Caco-2 (cell line): ENCODE measurements around the gene EPB41. TPM values are rescaled to one million over a fixed set of nuclear protein-coding genes. Genes with fewer than 3 reads are reported as not detected.

Source experiments
- BruUV-seq: library from RNA; stranded (reverse); fragments of 400-500 nt; replicated peaks from 2 replicates; lab custom pipeline; 2021; lab: Mats Ljungman, UMichigan
- CTCF ChIA-PET: fragments of 300-600 bp; sonication (Branson Sonifier 250); formaldehyde crosslinking; loops from one replicate; lab custom pipeline; 2022; ENCODE audit warnings: antibody characterized with exemption; lab: Charles Lee
- POLR2A ChIA-PET: fragments of 300-600 bp; sonication (Branson Sonifier 250); formaldehyde crosslinking; loops from one replicate; lab custom pipeline; 2022; ENCODE audit warnings: antibody characterized with exemption; lab: Charles Lee
- DNase-seq, 2 experiments: peaks; one replicate each; pipeline versions ENCODE4 v3.0.0 to v3.0.0-alpha.2; 2020 to 2022
- H3K27me3 ChIP-seq: replicated peaks from 2 replicates; pipeline ENCODE4 v1.6.0; 2011; ENCODE audit warnings: low read length; ENCODE audit not compliant: control insufficient read depth, insufficient read depth
- H3K36me3 ChIP-seq: 2 replicates; pipeline ENCODE4 v1.5.1; 2011; ENCODE audit warnings: low read length; ENCODE audit not compliant: control insufficient read depth, insufficient read depth
- H3K4me1 ChIP-seq: fragments of 250-450 bp; sonication (Bioruptor Pico); 2 replicates; pipeline ENCODE4 v1.5.1; 2020; ENCODE audit warnings: mild to moderate bottlenecking
- H3K4me3 ChIP-seq: 2 replicates; pipeline ENCODE4 v1.5.1; 2011; ENCODE audit warnings: low read depth, mild to moderate bottlenecking, control low read depth, low read length
- H3K9me3 ChIP-seq: fragments of 250-450 bp; sonication (Bioruptor Pico); 2 replicates; pipeline ENCODE4 v1.5.1; 2020; ENCODE audit warnings: mild to moderate bottlenecking, moderate library complexity
- H3K27ac Mint-ChIP-seq: one replicate; pipeline ENCODE4 v1.8.0; 2022; ENCODE audit warnings: mixed read lengths; ENCODE audit not compliant: unreplicated experiment
- H3K27me3 Mint-ChIP-seq: one replicate; pipeline ENCODE4 v1.8.0; 2022; ENCODE audit warnings: mixed read lengths; ENCODE audit not compliant: insufficient read depth, unreplicated experiment
- H3K36me3 Mint-ChIP-seq: one replicate; pipeline ENCODE4 v1.8.0; 2022; ENCODE audit warnings: mild to moderate bottlenecking, mixed read lengths; ENCODE audit not compliant: insufficient read depth, unreplicated experiment
- H3K4me1 Mint-ChIP-seq: one replicate; pipeline ENCODE4 v1.8.0; 2022; ENCODE audit warnings: low read depth, mixed read lengths; ENCODE audit not compliant: unreplicated experiment
- H3K4me3 Mint-ChIP-seq: one replicate; pipeline ENCODE4 v1.8.0; 2022; ENCODE audit warnings: mild to moderate bottlenecking, moderate library complexity, mixed read lengths; ENCODE audit not compliant: unreplicated experiment
- H3K9me3 Mint-ChIP-seq: one replicate; pipeline ENCODE4 v1.8.0; 2022; ENCODE audit warnings: mixed read lengths; ENCODE audit not compliant: unreplicated experiment
- intact Hi-C: fragments of 100-400 bp; cut with micrococcal nuclease; formaldehyde crosslinking; loops from one replicate; pipeline ENCODE4 v1.10.0; 2022; ENCODE audit not compliant: unreplicated experiment
- total RNA-seq: library from RNA; stranded (reverse); gene quantifications from 2 replicates; pipeline ENCODE4 v1.2.3, GENCODE V29; 2022
- TF ChIP-seq, protein P1 (sequence below), 2 experiments: fragments of 200-600 bp in 1 of 2; IDR thresholded peaks; 1 replicate in 1 of 2; 2 replicates in 1 of 2; pipeline versions ENCODE4 v1.5.1 to v1.8.0; 2011 to 2022; ENCODE audit warnings: antibody characterized with exemption in 1 of 2, control low read depth in 1 of 2, inconsistent platforms in 1 of 2, low read depth in 1 of 2, low read length in 1 of 2, mild to moderate bottlenecking in 1 of 2, moderate library complexity in 1 of 2; ENCODE audit not compliant: insufficient read depth in 1 of 2, severe bottlenecking in 1 of 2, unreplicated experiment in 1 of 2

The EPB41 gene
- total RNA-seq, 1 experiment from 2014 or later = 29.5 TPM

DNA sequence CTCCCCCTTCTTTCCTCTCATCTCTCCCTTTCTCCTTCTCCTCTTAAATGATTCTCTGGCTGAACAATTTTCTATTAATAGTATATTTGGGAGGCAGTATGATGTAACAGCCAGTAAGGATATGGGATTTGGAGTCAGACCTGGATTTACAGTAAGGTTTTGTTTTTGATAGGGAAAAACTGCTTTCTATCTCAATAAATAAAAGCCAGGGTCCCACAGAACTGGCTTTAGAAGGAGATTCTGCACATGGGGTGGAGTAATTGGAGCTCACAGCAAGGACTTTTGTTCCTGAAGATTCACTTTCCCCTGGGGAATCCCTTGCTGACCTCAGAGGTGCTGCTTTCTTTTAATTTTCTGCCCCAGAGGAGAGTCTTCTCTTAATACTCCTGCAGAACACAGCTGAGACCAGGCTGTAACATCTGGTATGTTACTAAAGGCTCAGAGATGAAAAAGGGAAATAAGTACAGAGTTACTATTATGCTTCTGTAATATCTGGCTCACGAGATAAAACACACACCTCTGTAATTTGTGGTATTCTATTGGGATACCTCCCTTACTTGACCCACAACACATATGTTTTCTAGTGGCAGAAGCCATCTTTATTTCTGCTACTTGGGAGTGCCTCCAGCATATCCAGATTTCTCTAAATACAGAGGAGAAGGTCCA, 13.4 kb downstream of the EPB41 start:
- H3K36me3 Mint-ChIP-seq = no peaks in the 10 kb centered on the region
- intact Hi-C loops = no loop called here
- Histone ChIP-seq H3K9me3 (no peaks in the 10 kb centered on the region), H3K4me3 (no peak overlapping the region), H3K36me3 (no peaks in the 10 kb centered on the region), H3K4me1 (peaks cover 8% of the 10 kb centered on the region; the same call in 1 of the 2 replicates), H3K27me3 (no peaks in the 10 kb centered on the region)
- BruUV-seq = no TSS peak
- TF ChIP-seq, protein P1, sequence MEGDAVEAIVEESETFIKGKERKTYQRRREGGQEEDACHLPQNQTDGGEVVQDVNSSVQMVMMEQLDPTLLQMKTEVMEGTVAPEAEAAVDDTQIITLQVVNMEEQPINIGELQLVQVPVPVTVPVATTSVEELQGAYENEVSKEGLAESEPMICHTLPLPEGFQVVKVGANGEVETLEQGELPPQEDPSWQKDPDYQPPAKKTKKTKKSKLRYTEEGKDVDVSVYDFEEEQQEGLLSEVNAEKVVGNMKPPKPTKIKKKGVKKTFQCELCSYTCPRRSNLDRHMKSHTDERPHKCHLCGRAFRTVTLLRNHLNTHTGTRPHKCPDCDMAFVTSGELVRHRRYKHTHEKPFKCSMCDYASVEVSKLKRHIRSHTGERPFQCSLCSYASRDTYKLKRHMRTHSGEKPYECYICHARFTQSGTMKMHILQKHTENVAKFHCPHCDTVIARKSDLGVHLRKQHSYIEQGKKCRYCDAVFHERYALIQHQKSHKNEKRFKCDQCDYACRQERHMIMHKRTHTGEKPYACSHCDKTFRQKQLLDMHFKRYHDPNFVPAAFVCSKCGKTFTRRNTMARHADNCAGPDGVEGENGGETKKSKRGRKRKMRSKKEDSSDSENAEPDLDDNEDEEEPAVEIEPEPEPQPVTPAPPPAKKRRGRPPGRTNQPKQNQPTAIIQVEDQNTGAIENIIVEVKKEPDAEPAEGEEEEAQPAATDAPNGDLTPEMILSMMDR (IDR thresholded peaks at IDR 0.05; ENCODE audit: insufficient read depth in 1 of 2, low read depth in 1 of 2, low read length in 1 of 2, severe bottlenecking in 1 of 2, unreplicated experiment in 1 of 2) = no peak
- no peak overlapping the region for H3K4me3 Mint-ChIP-seq
- no peaks in the 10 kb centered on the region for H3K9me3 Mint-ChIP-seq
- POLR2A ChIA-PET = interaction anchor here (1.3 kb wide), 1 partner anchor 14 kb away, joined by 3 read pairs; no protein-coding TSS in a partner anchor
- H3K4me1 Mint-ChIP-seq = peaks cover 5% of the 10 kb centered on the region
- H3K27me3 Mint-ChIP-seq = no peaks in the 10 kb centered on the region
- no peak overlapping the region for H3K27ac Mint-ChIP-seq
- CTCF ChIA-PET = no interaction called here
- DNase-seq = no peak

DNA sequence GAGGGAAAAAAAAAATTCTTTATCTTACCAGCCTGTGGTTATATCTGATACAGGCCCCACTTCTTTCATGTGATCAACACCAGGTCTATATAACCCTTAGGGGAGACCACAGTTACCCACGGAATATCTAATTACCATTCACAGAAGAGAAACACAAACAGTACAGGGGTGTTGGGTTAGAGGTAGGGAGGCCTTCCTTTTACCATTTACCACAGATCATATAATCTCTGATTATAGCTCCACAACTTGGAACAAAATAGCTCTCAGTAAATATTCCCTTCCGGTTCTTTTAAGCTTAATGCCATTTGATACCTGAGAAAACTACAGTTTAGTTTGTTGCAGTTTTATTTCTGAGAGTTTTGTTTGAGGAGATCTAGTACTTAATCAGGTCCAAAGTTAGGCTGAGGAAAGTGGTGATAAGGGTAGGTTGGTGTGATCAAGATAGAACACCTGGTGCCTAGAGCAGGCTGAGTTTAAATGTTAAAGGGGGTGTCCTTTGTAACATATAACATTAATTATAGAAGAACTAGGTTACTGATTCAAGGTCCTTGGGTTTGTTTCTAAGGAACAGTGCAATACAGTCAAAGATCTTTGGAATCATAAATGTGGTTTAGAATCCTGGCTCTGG, 14.1 kb downstream of the EPB41 start:
- no peaks in the 10 kb centered on the region for H3K9me3 Mint-ChIP-seq
- TF ChIP-seq, protein P1 (IDR thresholded peaks at IDR 0.05; ENCODE audit: insufficient read depth in 1 of 2, low read depth in 1 of 2, low read length in 1 of 2, severe bottlenecking in 1 of 2, unreplicated experiment in 1 of 2) = no peak
- DNase-seq = no peak
- no peaks in the 10 kb centered on the region for H3K27me3 ChIP-seq
- H3K4me1 Mint-ChIP-seq = peaks cover 5% of the 10 kb centered on the region
- no TSS peak for BruUV-seq
- no peak overlapping the region for H3K4me3 Mint-ChIP-seq
- CTCF ChIA-PET = no interaction called here
- no peak overlapping the region for H3K4me3 ChIP-seq
- no peaks in the 10 kb centered on the region for H3K36me3 ChIP-seq
- no peaks in the 10 kb centered on the region for H3K9me3 ChIP-seq
- H3K27me3 Mint-ChIP-seq = no peaks in the 10 kb centered on the region
- no peaks in the 10 kb centered on the region for H3K36me3 Mint-ChIP-seq
- H3K27ac Mint-ChIP-seq = no peak overlapping the region
- POLR2A ChIA-PET = interaction anchor here (1.3 kb wide), 1 partner anchor 14 kb away, joined by 3 read pairs; no protein-coding TSS in a partner anchor
- H3K4me1 ChIP-seq = peaks cover 8% of the 10 kb centered on the region; the same call in 1 of the 2 replicates
- intact Hi-C loops = no loop called here

DNA sequence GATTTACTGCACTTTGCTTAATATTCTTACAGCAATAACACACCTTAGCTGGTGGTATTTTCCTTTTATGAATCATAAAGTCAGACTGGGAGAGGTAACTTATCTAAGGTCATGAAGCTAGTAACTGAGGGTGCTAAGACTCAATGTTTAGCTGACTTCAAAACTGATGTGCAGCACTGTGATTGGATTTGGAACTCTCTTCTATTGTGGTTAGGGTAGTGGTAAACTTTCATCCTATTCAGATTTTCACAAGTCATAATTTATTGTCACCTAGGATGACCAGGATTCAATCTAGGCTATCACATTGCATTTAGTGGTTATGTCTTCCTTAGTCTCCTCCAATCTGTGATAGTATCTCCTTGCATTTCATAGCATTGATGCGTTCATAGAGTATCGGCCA, 18.9 kb downstream of the EPB41 start:
- H3K36me3 ChIP-seq = no peaks in the 10 kb centered on the region
- H3K27me3 ChIP-seq = no peaks in the 10 kb centered on the region
- H3K9me3 Mint-ChIP-seq = no peaks in the 10 kb centered on the region
- BruUV-seq = no TSS peak
- H3K9me3 ChIP-seq = no peaks in the 10 kb centered on the region
- no peak overlapping the region for H3K4me3 Mint-ChIP-seq
- H3K4me1 Mint-ChIP-seq = peaks cover 5% of the 10 kb centered on the region
- H3K27me3 Mint-ChIP-seq = no peaks in the 10 kb centered on the region
- ChIA-PET CTCF (no interaction called here), POLR2A (interaction anchor here (0.6 to 1.0 kb wide), 2 partner anchors 19 to 1160 kb away, joined by 3 to 4 read pairs; partner anchors contain the start of genes EPB41 and STX12)
- no peak overlapping the region for H3K4me3 ChIP-seq
- no peak for DNase-seq
- no peak overlapping the region for H3K27ac Mint-ChIP-seq
- H3K4me1 ChIP-seq = no peaks in the 10 kb centered on the region
- TF ChIP-seq, protein P1 (IDR thresholded peaks at IDR 0.05; ENCODE audit: insufficient read depth in 1 of 2, low read depth in 1 of 2, low read length in 1 of 2, severe bottlenecking in 1 of 2, unreplicated experiment in 1 of 2) = no peak
- H3K36me3 Mint-ChIP-seq = no peaks in the 10 kb centered on the region
- intact Hi-C loops = no loop called here
